ENCODE data around the gene EPHA6. TPM values are rescaled to one million over a fixed set of nuclear protein-coding genes. Genes with fewer than 3 reads are reported as not detected.

Gene EPHA6
- total RNA-seq, 1 donor from 2014 or later = 16.5 TPM

DNA sequence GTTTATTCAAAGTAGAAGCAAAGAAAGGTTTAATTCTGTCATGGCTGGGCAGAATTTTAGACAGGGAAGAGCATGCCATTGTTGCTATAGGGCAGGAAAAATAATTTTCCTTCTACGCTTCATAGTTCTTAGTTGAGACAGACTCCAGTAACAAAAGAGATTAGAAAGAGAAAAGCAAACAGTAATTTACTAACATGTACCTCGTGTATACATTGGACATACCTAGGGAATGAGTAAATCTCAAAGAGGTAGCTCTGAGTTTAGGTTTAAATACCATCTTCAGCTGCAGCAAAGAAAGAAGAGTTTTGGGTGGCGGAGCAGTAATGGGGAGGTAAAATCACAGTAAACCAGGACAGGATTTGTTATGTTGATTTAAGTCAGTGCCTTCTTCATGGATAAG is 416.1 kb downstream of the EPHA6 start:
- H3K27ac Mint-ChIP-seq = no peak overlapping the region

DNA sequence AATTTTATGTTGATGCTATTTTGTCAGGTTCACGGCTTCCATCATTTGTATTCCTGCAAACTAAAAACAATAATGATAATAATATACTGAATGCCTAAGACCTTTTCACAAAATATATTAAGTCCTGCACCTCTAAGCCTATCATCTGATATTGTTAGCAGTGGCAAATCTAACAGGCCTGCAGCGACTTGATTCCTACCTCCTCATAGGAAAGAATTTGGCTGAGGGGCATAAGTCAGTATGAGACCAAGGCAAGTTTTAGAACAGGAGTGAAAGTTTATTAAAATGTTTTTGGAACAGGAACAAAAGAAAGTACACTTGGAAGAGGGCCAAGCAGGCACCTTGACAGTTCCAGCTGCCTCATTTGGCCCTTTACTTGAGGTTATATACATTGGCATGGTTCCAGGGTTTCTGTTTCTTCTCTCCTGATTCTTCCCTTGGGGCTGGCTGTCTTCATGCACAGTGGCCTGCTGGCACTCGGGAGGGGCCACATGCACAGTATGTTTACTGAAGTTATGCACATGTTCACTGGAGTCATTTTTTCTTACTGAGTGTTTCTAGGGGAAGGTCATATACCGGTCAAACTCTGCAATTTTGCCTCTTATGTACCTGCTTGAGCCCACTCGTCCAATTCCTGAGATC is 418.1 kb downstream of the EPHA6 start:
- TF ChIP-seq, protein P1, sequence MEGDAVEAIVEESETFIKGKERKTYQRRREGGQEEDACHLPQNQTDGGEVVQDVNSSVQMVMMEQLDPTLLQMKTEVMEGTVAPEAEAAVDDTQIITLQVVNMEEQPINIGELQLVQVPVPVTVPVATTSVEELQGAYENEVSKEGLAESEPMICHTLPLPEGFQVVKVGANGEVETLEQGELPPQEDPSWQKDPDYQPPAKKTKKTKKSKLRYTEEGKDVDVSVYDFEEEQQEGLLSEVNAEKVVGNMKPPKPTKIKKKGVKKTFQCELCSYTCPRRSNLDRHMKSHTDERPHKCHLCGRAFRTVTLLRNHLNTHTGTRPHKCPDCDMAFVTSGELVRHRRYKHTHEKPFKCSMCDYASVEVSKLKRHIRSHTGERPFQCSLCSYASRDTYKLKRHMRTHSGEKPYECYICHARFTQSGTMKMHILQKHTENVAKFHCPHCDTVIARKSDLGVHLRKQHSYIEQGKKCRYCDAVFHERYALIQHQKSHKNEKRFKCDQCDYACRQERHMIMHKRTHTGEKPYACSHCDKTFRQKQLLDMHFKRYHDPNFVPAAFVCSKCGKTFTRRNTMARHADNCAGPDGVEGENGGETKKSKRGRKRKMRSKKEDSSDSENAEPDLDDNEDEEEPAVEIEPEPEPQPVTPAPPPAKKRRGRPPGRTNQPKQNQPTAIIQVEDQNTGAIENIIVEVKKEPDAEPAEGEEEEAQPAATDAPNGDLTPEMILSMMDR (IDR thresholded peaks at IDR 0.05; ENCODE audit: unreplicated experiment) = no peak
- Mint-ChIP-seq H3K36me3 (ENCODE audit: insufficient read depth) (peaks cover 3% of the 10 kb centered on the region), H3K4me3 (ENCODE audit: low read depth) (no peak overlapping the region), H3K9me3 (ENCODE audit: low read depth) (peaks cover 3% of the 10 kb centered on the region), H3K27ac (no peak overlapping the region), H3K27me3 (no peaks in the 10 kb centered on the region), H3K4me1 (ENCODE audit: low read depth) (peaks cover 34% of the 10 kb centered on the region)
- DNase-seq (ENCODE audit: low spot score, unreplicated experiment) = no peak

More for the DNA sequence above, 416.1 kb downstream of the EPHA6 start:
- Mint-ChIP-seq H3K4me1 (ENCODE audit: low read depth) (peaks cover 27% of the 10 kb centered on the region), H3K27me3 (no peaks in the 10 kb centered on the region), H3K36me3 (ENCODE audit: insufficient read depth) (peaks cover 4% of the 10 kb centered on the region), H3K4me3 (ENCODE audit: low read depth) (no peak overlapping the region), H3K9me3 (ENCODE audit: low read depth) (peaks cover 3% of the 10 kb centered on the region)
- TF ChIP-seq, protein P1 (IDR thresholded peaks at IDR 0.05; ENCODE audit: unreplicated experiment) = no peak
- no peak for DNase-seq (ENCODE audit: low spot score, unreplicated experiment)

DNA sequence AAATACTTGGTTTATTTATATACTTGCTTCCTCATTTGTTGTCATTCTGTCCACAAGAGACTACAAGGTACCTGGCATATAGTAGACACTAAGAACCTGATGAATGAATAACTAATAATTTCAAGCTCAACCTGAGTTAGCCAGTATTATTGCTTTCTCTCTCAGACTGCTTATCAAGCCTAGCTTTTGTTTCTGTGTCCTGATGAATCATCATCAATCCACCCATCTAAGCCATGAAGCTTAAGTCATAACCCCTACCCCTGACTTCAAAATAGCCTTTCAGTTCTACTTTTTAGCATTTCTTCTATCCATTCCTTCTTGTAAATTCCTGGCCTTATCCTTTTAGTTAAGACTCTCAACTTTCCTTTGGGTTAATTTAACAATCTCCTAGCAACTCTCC is 420.8 kb downstream of the EPHA6 start:
- Mint-ChIP-seq H3K4me3 (ENCODE audit: low read depth) (no peak overlapping the region), H3K27ac (no peak overlapping the region), H3K4me1 (ENCODE audit: low read depth) (peaks cover 23% of the 10 kb centered on the region), H3K36me3 (ENCODE audit: insufficient read depth) (no peaks in the 10 kb centered on the region), H3K9me3 (ENCODE audit: low read depth) (peaks cover 3% of the 10 kb centered on the region), H3K27me3 (no peaks in the 10 kb centered on the region)
- TF ChIP-seq, protein P1 (IDR thresholded peaks at IDR 0.05; ENCODE audit: unreplicated experiment) = no peak
- no peak for DNase-seq (ENCODE audit: low spot score, unreplicated experiment)

DNA sequence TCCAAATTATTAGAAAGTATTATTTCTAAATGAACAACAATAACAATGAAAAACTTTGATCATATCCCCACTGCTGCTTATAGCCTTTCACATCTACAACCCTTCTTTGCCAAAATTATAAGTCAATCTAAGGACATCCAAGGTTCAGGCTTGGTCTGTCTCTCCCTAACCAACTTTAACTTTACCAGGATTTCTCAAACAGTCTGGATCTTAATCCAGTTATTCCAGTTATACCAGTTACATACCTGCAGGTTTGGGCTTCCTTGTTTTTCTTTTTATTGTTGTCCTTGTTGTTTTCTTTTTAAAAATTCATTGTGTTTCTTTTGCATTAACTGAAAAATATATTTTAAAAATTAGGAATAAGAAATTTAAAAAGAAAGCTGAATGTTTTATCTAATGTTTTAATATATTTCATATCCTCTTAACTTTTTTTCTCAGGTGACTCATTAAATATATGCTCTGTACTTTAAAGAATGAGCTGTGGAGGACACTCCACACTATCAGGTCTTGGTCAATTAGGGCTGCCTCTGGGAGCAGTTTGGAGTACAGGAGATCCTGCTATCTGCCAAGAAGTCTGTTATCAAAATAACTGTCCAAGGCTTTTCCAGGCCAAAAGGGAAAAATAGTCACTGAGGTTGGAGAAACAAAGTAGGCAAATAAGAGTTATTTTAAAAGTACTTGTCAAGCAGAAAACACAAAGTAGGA is 421.4 kb downstream of the EPHA6 start:
- Mint-ChIP-seq H3K36me3 (ENCODE audit: insufficient read depth) (no peaks in the 10 kb centered on the region), H3K4me3 (ENCODE audit: low read depth) (no peak overlapping the region), H3K9me3 (ENCODE audit: low read depth) (no peaks in the 10 kb centered on the region), H3K27me3 (no peaks in the 10 kb centered on the region), H3K4me1 (ENCODE audit: low read depth) (peaks cover 19% of the 10 kb centered on the region), H3K27ac (no peak overlapping the region)
- TF ChIP-seq, protein P1 (IDR thresholded peaks at IDR 0.05; ENCODE audit: unreplicated experiment) = no peak
- no peak for DNase-seq (ENCODE audit: low spot score, unreplicated experiment)

DNA sequence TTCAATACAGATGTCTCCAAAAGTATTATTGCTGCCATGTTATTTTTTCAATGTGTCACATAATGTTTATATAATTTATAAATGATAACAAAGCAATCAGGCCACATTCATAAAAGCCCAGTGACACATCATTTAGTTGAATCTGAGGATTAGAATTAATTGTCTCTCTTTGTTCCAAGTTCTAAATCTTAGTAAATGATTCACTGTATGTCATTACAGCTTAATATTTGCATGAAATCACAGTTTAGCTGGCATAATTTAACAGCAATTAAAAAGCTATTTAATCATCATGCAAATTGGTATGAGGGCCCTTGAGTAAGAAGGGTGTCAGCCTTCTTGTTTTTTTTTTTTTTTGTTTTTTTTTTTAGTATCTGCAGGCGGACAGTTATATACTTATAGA is 427.0 kb downstream of the EPHA6 start:
- no peaks in the 10 kb centered on the region for H3K9me3 Mint-ChIP-seq (ENCODE audit: low read depth)
- H3K36me3 Mint-ChIP-seq (ENCODE audit: insufficient read depth) = no peaks in the 10 kb centered on the region
- no peaks in the 10 kb centered on the region for H3K27me3 Mint-ChIP-seq
- no peak for DNase-seq (ENCODE audit: low spot score, unreplicated experiment)
- H3K4me1 Mint-ChIP-seq (ENCODE audit: low read depth) = peaks cover 2% of the 10 kb centered on the region
- TF ChIP-seq, protein P1 (IDR thresholded peaks at IDR 0.05; ENCODE audit: unreplicated experiment) = no peak
- no peak overlapping the region for H3K4me3 Mint-ChIP-seq (ENCODE audit: low read depth)
- H3K27ac Mint-ChIP-seq = no peak overlapping the region

Data from progenitor cell of endocrine pancreas (in vitro differentiated cells).